Measurements from ENCODE around the gene MTX2.

The MTX2 gene

DNA sequence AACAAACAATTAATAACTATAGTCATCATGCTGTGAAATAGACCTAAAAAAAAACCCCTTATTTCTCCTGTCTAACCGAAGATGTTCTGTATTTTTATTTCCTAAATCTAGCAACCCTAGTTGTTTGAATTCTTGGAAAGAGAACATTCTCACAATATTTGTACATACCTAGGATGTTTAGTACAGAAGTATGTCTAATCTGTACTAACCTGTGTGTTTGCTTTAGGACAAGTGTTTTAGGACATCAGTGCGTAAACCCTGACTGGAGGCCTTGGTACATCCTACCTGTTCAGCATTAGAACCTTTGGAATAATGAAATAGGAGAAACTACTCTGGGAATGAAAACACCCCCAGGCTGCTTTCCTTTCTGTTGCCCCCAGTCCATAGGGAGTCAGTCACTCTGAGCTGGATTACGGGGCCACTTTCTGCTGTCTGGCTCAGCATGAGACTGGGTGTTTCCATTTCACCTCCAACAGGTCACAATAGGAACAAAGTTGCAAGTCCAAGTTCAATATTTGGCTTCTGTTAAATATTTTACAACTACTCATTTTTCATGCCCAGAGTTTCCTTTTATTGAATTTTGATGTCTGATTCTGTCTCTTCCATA lies 114.7 kb downstream of the MTX2 start:
- DNase-seq: no peak

DNA sequence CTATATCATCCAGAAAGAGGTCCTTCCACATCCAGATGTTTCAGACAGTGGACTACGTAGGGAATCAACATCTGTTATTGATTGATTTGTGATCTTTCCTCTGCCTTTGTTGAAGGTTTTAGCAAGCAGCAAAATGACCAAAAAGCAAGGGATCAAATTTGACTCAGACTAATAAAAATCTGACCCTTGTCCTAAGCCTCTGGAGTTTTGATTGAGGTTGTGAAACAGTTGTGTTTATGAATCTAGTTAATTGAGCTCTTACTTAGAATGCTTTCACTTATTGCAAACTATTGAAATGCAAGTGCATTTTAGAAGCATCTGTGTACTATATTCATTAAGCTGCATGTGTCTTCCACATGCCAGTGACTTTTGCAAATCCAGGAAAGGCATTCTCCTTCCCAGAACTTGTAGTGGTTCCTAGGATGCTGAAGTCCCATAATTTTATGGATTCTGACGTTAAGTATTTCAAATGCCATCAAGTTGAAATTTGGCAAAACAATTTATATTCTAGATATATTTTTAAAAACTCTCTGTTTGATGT lies 116.0 kb downstream of the MTX2 start:
- DNase-seq: no peak

DNA sequence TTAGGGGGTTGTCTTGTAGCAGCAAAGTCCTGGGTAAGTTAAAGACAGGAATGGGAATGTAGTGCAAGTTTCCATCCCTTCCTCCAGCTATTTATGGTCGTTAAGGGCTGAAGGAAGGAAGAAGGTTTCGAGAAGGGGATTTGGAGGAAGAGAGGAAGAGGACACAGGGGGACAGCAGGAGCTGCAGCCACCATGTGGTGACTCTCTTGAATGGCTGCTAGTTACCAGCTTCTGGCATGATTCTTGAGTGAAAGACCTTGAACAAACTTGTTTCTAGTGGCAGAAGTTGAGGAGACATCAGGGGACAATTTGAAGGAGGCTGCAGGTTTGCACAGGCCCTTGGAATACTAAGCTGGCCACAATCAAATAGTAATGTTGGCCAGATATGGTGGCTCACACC lies 116.6 kb downstream of the MTX2 start:
- DNase-seq: no peak

All from stimulated activated CD4-positive, alpha-beta T cell treated with anti-CD3 and anti-CD28 coated beads, Interleukin-15, amount 100 ng/mL, for 24 hours (primary cell).